Tibial nerve (tissue), 3 donors: Measurements from ENCODE around the gene IPO8.

Source experiments
- CTCF ChIP-seq, 5 experiments: fragments of 200-600 bp in 3 of 5; fragments of 450-650 bp in 2 of 5; sonication (generic) in 3 of 5; IDR thresholded peaks; one replicate each; pipeline ENCODE4 v1.5.1; 2016 to 2019; ENCODE audit warnings: antibody characterized with exemption in 5 of 5, mild to moderate bottlenecking in 3 of 5, moderate library complexity in 2 of 5
- POLR2A ChIP-seq, 2 donors: fragments of 450-650 bp; IDR thresholded peaks; one replicate each; pipeline ENCODE4 v1.6.1; 2017; ENCODE audit warnings: antibody characterized with exemption in 2 of 2, mild to moderate bottlenecking in 2 of 2, moderate library complexity in 2 of 2

- TF ChIP-seq CTCF (IDR thresholded peaks at IDR 0.05), result no peak
- no peak for TF ChIP-seq POLR2A (IDR thresholded peaks at IDR 0.05)
Measured at GRCh38 chr12:30729547-30729946, 33.9 kb upstream of the IPO8 start.
